ENCODE data around the gene GPR137. TPM values are rescaled to one million over a fixed set of nuclear protein-coding genes. Genes with fewer than 3 reads are reported as not detected.
"Not testable (repeated sequence)": the region's sequence is repeated elsewhere in the genome, so short reads cannot be mapped to it uniquely, and the experiment has no call there.

GPR137 gene
- total and polyA plus RNA-seq, 2 experiments from 2014 or later, result 35.7 to 37.6 TPM

DNA sequence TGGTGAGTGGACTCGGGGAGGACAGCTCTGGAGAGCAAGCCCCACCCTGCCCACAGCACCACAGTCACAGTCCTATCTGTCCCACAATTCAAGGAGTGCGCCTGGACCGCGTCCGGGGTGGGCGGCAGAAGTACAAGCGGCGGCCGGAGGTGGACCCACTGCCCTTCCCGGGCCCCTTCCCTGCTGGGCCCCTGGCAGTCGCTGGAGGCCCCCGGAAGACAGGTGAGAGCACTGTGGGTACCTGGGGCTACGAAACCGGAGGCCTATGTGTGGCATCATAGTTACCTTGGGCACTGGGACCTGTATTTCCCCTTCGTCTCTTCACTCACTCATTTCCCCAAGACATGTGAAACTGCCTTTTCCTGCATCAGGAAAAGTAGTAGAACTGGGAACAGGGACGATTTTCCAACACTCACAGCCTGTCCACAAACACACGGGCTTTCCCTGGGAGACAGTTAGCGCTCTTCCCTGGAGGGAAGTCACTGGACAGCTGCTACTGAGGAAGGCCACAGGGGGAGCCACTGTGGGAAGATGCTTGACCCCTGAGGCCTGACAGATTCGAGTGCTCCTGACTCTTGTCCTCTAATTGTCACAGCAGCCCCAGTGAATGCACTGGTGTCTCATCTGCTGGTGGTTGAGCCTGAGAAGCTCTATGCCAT lies 28.6 kb downstream of the GPR137 start:
- no peaks in the 10 kb centered on the region for H3K9me3 ChIP-seq (ENCODE audit: low read depth)
- H3F3A ChIP-seq (ENCODE audit: insufficient read depth), result peaks cover 10% of the 10 kb centered on the region
- TF ChIP-seq EZH2phosphoT487 (IDR thresholded peaks at IDR 0.05; ENCODE audit: insufficient read depth, low read depth), result no peak
- TF ChIP-seq EZH2 (IDR thresholded peaks at IDR 0.05; ENCODE audit: insufficient read depth, poor library complexity, severe bottlenecking), result no peak
- H3K9me2 ChIP-seq (ENCODE audit: insufficient read depth), result no peaks in the 10 kb centered on the region
- H3K4me3 ChIP-seq, result peak overlapping the region; percentile 58
- H2AFZ ChIP-seq, result peak overlapping the region; percentile 71
- in situ Hi-C loops (cut with MboI), result no loop called here
- DNase-seq, result peak; percentile 52
- H3K79me2 ChIP-seq (ENCODE audit: insufficient read depth), result peaks cover 75% of the 10 kb centered on the region
- WGBS, 2 experiments (ENCODE audit: low coverage in 1 of 2, low lambda C conversion rate in 2 of 2, missing lambda C conversion rate in 2 of 2), result 47 to 56% methylated on average over 17 to 19 of the region's 19 CpGs
- H3K4me1 ChIP-seq (ENCODE audit: insufficient read depth), result peaks cover 19% of the 10 kb centered on the region
- no peaks in the 10 kb centered on the region for H3K36me3 ChIP-seq (ENCODE audit: low read depth)
- H4K20me1 ChIP-seq (ENCODE audit: insufficient read depth), result no peaks in the 10 kb centered on the region
- peak overlapping the region; percentile 52 for H3K4me2 ChIP-seq (ENCODE audit: unreplicated experiment)
- peak overlapping the region; percentile 76 for H3K9ac ChIP-seq
- H3K27ac ChIP-seq, result peak overlapping the region; percentile 57
- no peaks in the 10 kb centered on the region for H3K27me3 ChIP-seq (replicated peaks; ENCODE audit: insufficient read depth)

- in situ Hi-C loops (cut with MboI), result no loop called here
- H2AFZ ChIP-seq, result no peak overlapping the region
- H4K20me1 ChIP-seq (ENCODE audit: insufficient read depth), result no peaks in the 10 kb centered on the region
- H3K4me3 ChIP-seq, result no peak overlapping the region
- H3K4me2 ChIP-seq (ENCODE audit: unreplicated experiment), result no peak overlapping the region
- H3K9me3 ChIP-seq (ENCODE audit: low read depth), result no peaks in the 10 kb centered on the region
- whole genome bisulfite sequencing, 2 experiments (ENCODE audit: low coverage in 1 of 2, low lambda C conversion rate in 2 of 2, missing lambda C conversion rate in 2 of 2), result 88 to 90% methylated on average over 24 of the region's 24 CpGs
- H3K9me2 ChIP-seq (ENCODE audit: insufficient read depth), result no peaks in the 10 kb centered on the region
- peaks cover 10% of the 10 kb centered on the region for H3F3A ChIP-seq (ENCODE audit: insufficient read depth)
- peak overlapping the region; percentile 76; the same call in 1 of the 2 replicates for H3K9ac ChIP-seq
- DNase-seq, result no peak
- peaks cover 23% of the 10 kb centered on the region for H3K4me1 ChIP-seq (ENCODE audit: insufficient read depth)
- H3K27me3 ChIP-seq (replicated peaks; ENCODE audit: insufficient read depth), result no peaks in the 10 kb centered on the region
- TF ChIP-seq EZH2 (IDR thresholded peaks at IDR 0.05; ENCODE audit: insufficient read depth, poor library complexity, severe bottlenecking), result no peak
- TF ChIP-seq EZH2phosphoT487 (IDR thresholded peaks at IDR 0.05; ENCODE audit: insufficient read depth, low read depth), result no peak
- H3K79me2 ChIP-seq (ENCODE audit: insufficient read depth), result peaks cover 75% of the 10 kb centered on the region
- no peaks in the 10 kb centered on the region for H3K36me3 ChIP-seq (ENCODE audit: low read depth)
- peak overlapping the region; percentile 57; the same call in 1 of the 2 replicates for H3K27ac ChIP-seq
Observed at GRCh38 chr11:64314805-64315561, 29.3 kb downstream of the GPR137 start.

DNA sequence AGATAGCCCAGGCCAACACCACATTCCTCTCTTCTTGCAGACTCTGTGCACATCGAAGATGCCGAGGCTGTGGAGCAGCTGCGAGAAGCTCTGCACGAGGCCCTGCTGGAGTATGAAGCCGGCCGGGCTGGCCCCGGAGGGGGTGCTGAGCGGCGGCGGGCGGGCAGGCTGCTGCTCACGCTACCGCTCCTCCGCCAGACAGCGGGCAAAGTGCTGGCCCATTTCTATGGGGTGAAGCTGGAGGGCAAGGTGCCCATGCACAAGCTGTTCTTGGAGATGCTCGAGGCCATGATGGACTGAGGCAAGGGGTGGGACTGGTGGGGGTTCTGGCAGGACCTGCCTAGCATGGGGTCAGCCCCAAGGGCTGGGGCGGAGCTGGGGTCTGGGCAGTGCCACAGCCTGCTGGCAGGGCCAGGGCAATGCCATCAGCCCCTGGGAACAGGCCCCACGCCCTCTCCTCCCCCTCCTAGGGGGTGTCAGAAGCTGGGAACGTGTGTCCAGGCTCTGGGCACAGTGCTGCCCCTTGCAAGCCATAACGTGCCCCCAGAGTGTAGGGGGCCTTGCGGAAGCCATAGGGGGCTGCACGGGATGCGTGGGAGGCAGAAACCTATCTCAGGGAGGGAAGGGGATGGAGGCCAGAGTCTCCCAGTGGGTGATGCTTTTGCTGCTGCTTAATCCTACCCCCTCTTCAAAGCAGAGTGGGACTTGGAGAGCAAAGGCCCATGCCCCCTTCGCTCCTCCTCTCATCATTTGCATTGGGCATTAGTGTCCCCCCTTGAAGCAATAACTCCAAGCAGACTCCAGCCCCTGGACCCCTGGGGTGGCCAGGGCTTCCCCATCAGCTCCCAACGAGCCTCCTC lies 30.2 kb downstream of the GPR137 start:
- WGBS, 2 experiments (ENCODE audit: low coverage in 1 of 2, low lambda C conversion rate in 2 of 2, missing lambda C conversion rate in 2 of 2), result 64 to 66% methylated on average over 13 to 25 of the region's 25 CpGs
- Histone ChIP-seq H3K9ac (peak overlapping the region; percentile 94; the same call in 1 of the 2 replicates), H3K4me3 (peak overlapping the region; percentile 88), H3K4me2 (ENCODE audit: unreplicated experiment) (peak overlapping the region; percentile 95), H3K79me2 (ENCODE audit: insufficient read depth) (peaks cover 71% of the 10 kb centered on the region), H3K4me1 (ENCODE audit: insufficient read depth) (peaks cover 23% of the 10 kb centered on the region), H3F3A (ENCODE audit: insufficient read depth) (peaks cover 10% of the 10 kb centered on the region)
- H3K27ac ChIP-seq; H3K36me3 ChIP-seq (ENCODE audit: low read depth); H3K9me3 ChIP-seq (ENCODE audit: low read depth); in situ Hi-C loops (cut with MboI); H4K20me1 ChIP-seq (ENCODE audit: insufficient read depth); H3K27me3 ChIP-seq (replicated peaks; ENCODE audit: insufficient read depth); H2AFZ ChIP-seq; H3K9me2 ChIP-seq (ENCODE audit: insufficient read depth); DNase-seq: not testable (repeated sequence)

GRCh38 chr11:64316672-64317324 lies 31.1 kb downstream of the GPR137 start:
- WGBS, 2 experiments (ENCODE audit: low coverage in 1 of 2, low lambda C conversion rate in 2 of 2, missing lambda C conversion rate in 2 of 2), result 11 to 15% methylated on average over 28 to 31 of the region's 32 CpGs
- Histone ChIP-seq H3K4me3 (peak overlapping the region; percentile 88), H3K27ac (peak overlapping the region; percentile 97), H3F3A (ENCODE audit: insufficient read depth) (peaks cover 10% of the 10 kb centered on the region), H3K27me3 (replicated peaks; ENCODE audit: insufficient read depth) (no peaks in the 10 kb centered on the region), H3K79me2 (ENCODE audit: insufficient read depth) (peaks cover 62% of the 10 kb centered on the region), H3K9me3 (ENCODE audit: low read depth) (no peaks in the 10 kb centered on the region), H3K9me2 (ENCODE audit: insufficient read depth) (no peaks in the 10 kb centered on the region), H3K9ac (peak overlapping the region; percentile 94), H2AFZ (peak overlapping the region; percentile 85), H4K20me1 (ENCODE audit: insufficient read depth) (no peaks in the 10 kb centered on the region), H3K4me1 (ENCODE audit: insufficient read depth) (peaks cover 23% of the 10 kb centered on the region), H3K4me2 (ENCODE audit: unreplicated experiment) (peak overlapping the region; percentile 95), H3K36me3 (ENCODE audit: low read depth) (0 out of 2 replicates have a peak, but pooled peaks cover 3% of the 10 kb centered on the region)
- in situ Hi-C loops (cut with MboI), result no loop called here
- TF ChIP-seq EZH2phosphoT487 (IDR thresholded peaks at IDR 0.05; ENCODE audit: insufficient read depth, low read depth), result no peak
- no peak for TF ChIP-seq EZH2 (IDR thresholded peaks at IDR 0.05; ENCODE audit: insufficient read depth, poor library complexity, severe bottlenecking)
- DNase-seq, result no peak

Measured in GM23248 (cell line).